Suprapubic skin (tissue), 4 donors: Measurements from ENCODE around the gene NKAIN4.

Experiments used
- EP300 ChIP-seq: sonication (generic); formaldehyde crosslinking; IDR thresholded peaks from one replicate; pipeline ENCODE4 v1.6.1; 2017; ENCODE audit warnings: antibody characterized with exemption
- POLR2A ChIP-seq, 2 donors: fragments of 450-650 bp; IDR thresholded peaks; one replicate each; pipeline ENCODE4 v1.6.1; 2017; ENCODE audit warnings: antibody characterized with exemption in 2 of 2, mild to moderate bottlenecking in 2 of 2, moderate library complexity in 2 of 2
- POLR2AphosphoS5 ChIP-seq, 3 donors: sonication (generic); formaldehyde crosslinking; IDR thresholded peaks; one replicate each; pipeline ENCODE4 v1.6.1; 2017; ENCODE audit warnings: antibody characterized with exemption in 3 of 3
- TF ChIP-seq, protein P1 (sequence below), 2 donors: fragments of 200-600 bp in 1 of 2; fragments of 450-650 bp in 1 of 2; sonication (generic) in 1 of 2; IDR thresholded peaks; one replicate each; pipeline ENCODE4 v1.5.1; 2016 to 2019; ENCODE audit warnings: antibody characterized with exemption in 2 of 2, mild to moderate bottlenecking in 1 of 2, moderate library complexity in 1 of 2

DNA sequence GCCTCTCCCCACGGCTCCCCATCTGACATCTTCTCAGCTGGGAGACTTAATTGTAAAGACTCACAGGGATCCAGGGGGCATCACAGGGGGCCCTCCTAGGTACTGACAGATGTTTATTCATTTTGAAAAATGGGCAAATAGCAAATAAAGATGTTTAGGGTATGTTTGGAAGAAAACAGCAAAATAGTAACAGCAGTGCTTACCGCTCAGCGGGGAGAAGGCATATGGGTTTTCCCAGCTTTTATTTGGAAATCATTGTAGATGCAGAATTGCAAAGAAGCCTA lies 21.3 kb downstream of the NKAIN4 start:
- TF ChIP-seq, protein P1, sequence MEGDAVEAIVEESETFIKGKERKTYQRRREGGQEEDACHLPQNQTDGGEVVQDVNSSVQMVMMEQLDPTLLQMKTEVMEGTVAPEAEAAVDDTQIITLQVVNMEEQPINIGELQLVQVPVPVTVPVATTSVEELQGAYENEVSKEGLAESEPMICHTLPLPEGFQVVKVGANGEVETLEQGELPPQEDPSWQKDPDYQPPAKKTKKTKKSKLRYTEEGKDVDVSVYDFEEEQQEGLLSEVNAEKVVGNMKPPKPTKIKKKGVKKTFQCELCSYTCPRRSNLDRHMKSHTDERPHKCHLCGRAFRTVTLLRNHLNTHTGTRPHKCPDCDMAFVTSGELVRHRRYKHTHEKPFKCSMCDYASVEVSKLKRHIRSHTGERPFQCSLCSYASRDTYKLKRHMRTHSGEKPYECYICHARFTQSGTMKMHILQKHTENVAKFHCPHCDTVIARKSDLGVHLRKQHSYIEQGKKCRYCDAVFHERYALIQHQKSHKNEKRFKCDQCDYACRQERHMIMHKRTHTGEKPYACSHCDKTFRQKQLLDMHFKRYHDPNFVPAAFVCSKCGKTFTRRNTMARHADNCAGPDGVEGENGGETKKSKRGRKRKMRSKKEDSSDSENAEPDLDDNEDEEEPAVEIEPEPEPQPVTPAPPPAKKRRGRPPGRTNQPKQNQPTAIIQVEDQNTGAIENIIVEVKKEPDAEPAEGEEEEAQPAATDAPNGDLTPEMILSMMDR (IDR thresholded peaks at IDR 0.05) = no peak
- TF ChIP-seq POLR2A (IDR thresholded peaks at IDR 0.05) = no peak
- no peak for TF ChIP-seq POLR2AphosphoS5 (IDR thresholded peaks at IDR 0.05)
- no peak for TF ChIP-seq EP300
